GM18508 (cell line): Measurements from ENCODE around the gene MT1A.
A peak's percentile ranks its signal among the peaks of the same experiment; 100 is the strongest.
"Not testable (repeated sequence)": the region's sequence is repeated elsewhere in the genome, so short reads cannot be mapped to it uniquely, and the experiment has no call there.

Experiments used
- ATAC-seq: cut with Tn5 transposase; IDR thresholded peaks from one replicate; pipeline ENCODE4 v1.9.1; 2021; ENCODE audit warnings: moderate number of reproducible peaks; ENCODE audit not compliant: insufficient read depth, unreplicated experiment

MT1A gene

GRCh38 chr16:56673921-56674320, 35.5 kb downstream of the MT1A start:
- no peak for ATAC-seq

GRCh38 chr16:56674570-56674969, 36.1 kb downstream of the MT1A start:
- not testable (repeated sequence) for ATAC-seq

GRCh38 chr16:56675685-56676210, 37.3 kb downstream of the MT1A start:
- ATAC-seq, result no peak

- no peak for ATAC-seq
These were observed 39.0 kb downstream of the MT1A start for GRCh38 chr16:56677474-56677873.

GRCh38 chr16:56679078-56679730, 40.7 kb downstream of the MT1A start:
- no peak for ATAC-seq

GRCh38 chr16:56679818-56680217, 41.4 kb downstream of the MT1A start:
- no peak for ATAC-seq

- peak; percentile 69 for ATAC-seq
These were observed 43.7 kb downstream of the MT1A start, which contains the start of gene MT1X for GRCh38 chr16:56681939-56682702. TSS of gene MT1X (plus strand) at chr16:56682470. CDS start at chr16:56682541, 71 bp downstream.

GRCh38 chr16:56682703-56683397, 44.4 kb downstream of the MT1A start:
- ATAC-seq, result no peak

- no peak for ATAC-seq
These were observed 45.1 kb downstream of the MT1A start for GRCh38 chr16:56683424-56684172.

- ATAC-seq, result no peak
These were observed 45.9 kb downstream of the MT1A start for GRCh38 chr16:56684256-56684925.

- no peak for ATAC-seq
These were observed 46.6 kb downstream of the MT1A start for GRCh38 chr16:56684926-56685590.

- ATAC-seq, result no peak
These were observed 48.3 kb downstream of the MT1A start for GRCh38 chr16:56686758-56687157.

GRCh38 chr16:56688762-56689161, 50.3 kb downstream of the MT1A start:
- ATAC-seq, result no peak

GRCh38 chr16:56689171-56689570, 50.7 kb downstream of the MT1A start:
- no peak for ATAC-seq
